Stimulated activated naive CD8-positive, alpha-beta T cell treated with anti-CD3 and anti-CD28 coated beads, Interleukin-15, amount 100 ng/mL, for 72 hours (primary cell): ENCODE data around the gene AKAP7.
"Not testable (repeated sequence)": the region's sequence is repeated elsewhere in the genome, so short reads cannot be mapped to it uniquely, and the experiment has no call there.

Experiments used
- ATAC-seq: fragments of 150-1000 bp; cut with Tn5 transposase; 2 replicates; pipeline ENCODE4 v1.10.0; 2021; ENCODE audit warnings: mild to moderate bottlenecking, moderate library complexity
- DNase-seq, 2 donors: peaks; one replicate each; pipeline ENCODE4 v3.0.0; 2021 to 2022
- H3K27ac Mint-ChIP-seq, 2 donors: one replicate each; pipeline ENCODE4 v1.8.0; 2022; ENCODE audit warnings: mild to moderate bottlenecking in 2 of 2, mixed read lengths in 2 of 2, moderate library complexity in 2 of 2
- H3K27me3 Mint-ChIP-seq: one replicate; pipeline ENCODE4 v1.8.0; 2022; ENCODE audit warnings: mixed read lengths
- H3K4me1 Mint-ChIP-seq: one replicate; pipeline ENCODE4 v1.8.0; 2022; ENCODE audit warnings: mild to moderate bottlenecking, mixed read lengths
- H3K4me3 Mint-ChIP-seq, 2 donors: one replicate each; pipeline ENCODE4 v1.8.0; 2022; ENCODE audit warnings: mild to moderate bottlenecking in 2 of 2, mixed read lengths in 2 of 2, moderate library complexity in 1 of 2
- H3K9me3 Mint-ChIP-seq, 2 donors: one replicate each; pipeline ENCODE4 v1.8.0; 2022; ENCODE audit warnings: mixed read lengths in 2 of 2

The AKAP7 gene

GRCh38 chr6:131314838-131315237 is 179.6 kb downstream of the AKAP7 start:
- no peak for DNase-seq
- H3K27me3 Mint-ChIP-seq, result no peaks in the 10 kb centered on the region
- peaks cover 5% of the 10 kb centered on the region for H3K4me1 Mint-ChIP-seq
- no peak overlapping the region for H3K27ac Mint-ChIP-seq
- H3K4me3 Mint-ChIP-seq, result no peak overlapping the region
- no peak for ATAC-seq
- peaks cover 6 to 31% of the 10 kb centered on the region in 2 donors for H3K9me3 Mint-ChIP-seq

- Mint-ChIP-seq H3K9me3 (peaks cover 6 to 31% of the 10 kb centered on the region in 2 donors), H3K4me3 (no peak overlapping the region), H3K4me1 (peaks cover 5% of the 10 kb centered on the region), H3K27me3 (no peaks in the 10 kb centered on the region), H3K27ac (peak overlapping the region in 1 of 2 donors; percentile 5)
- no peak for DNase-seq
- peak; percentile 39 for ATAC-seq
Observed at GRCh38 chr6:131316654-131317053, 181.4 kb downstream of the AKAP7 start.

GRCh38 chr6:131317516-131317915 is 182.2 kb downstream of the AKAP7 start:
- Mint-ChIP-seq H3K4me1 (peaks cover 5% of the 10 kb centered on the region), H3K27me3 (no peaks in the 10 kb centered on the region), H3K9me3 (peaks cover 6 to 31% of the 10 kb centered on the region in 2 donors), H3K4me3 (no peak overlapping the region), H3K27ac (no peak overlapping the region)
- ATAC-seq (no peak), DNase-seq (no peak)

- Mint-ChIP-seq H3K27me3 (no peaks in the 10 kb centered on the region), H3K4me3 (no peak overlapping the region), H3K9me3 (peaks cover 5 to 10% of the 10 kb centered on the region in 2 donors)
Observed at GRCh38 chr6:131321589-131321988, 186.3 kb downstream of the AKAP7 start.

GRCh38 chr6:131322125-131322524 is 186.9 kb downstream of the AKAP7 start:
- no peak for ATAC-seq
- H3K27ac Mint-ChIP-seq, result no peak overlapping the region

More at GRCh38 chr6:131321589-131321988, 186.3 kb downstream of the AKAP7 start:
- DNase-seq, result no peak
- Mint-ChIP-seq H3K4me1 (peaks cover 4% of the 10 kb centered on the region), H3K27ac (no peak overlapping the region)
- no peak for ATAC-seq

GRCh38 chr6:131325669-131326068 is 190.4 kb downstream of the AKAP7 start:
- H3K9me3 Mint-ChIP-seq, ATAC-seq, H3K27me3 Mint-ChIP-seq, H3K4me3 Mint-ChIP-seq, DNase-seq, H3K4me1 Mint-ChIP-seq, H3K27ac Mint-ChIP-seq: not testable (repeated sequence)

More at GRCh38 chr6:131322125-131322524, 186.9 kb downstream of the AKAP7 start:
- Mint-ChIP-seq H3K4me3 (no peak overlapping the region), H3K9me3 (peaks cover 0 to 5% of the 10 kb centered on the region in 2 donors), H3K27me3 (no peaks in the 10 kb centered on the region), H3K4me1 (no peaks in the 10 kb centered on the region)
- no peak for DNase-seq

DNA sequence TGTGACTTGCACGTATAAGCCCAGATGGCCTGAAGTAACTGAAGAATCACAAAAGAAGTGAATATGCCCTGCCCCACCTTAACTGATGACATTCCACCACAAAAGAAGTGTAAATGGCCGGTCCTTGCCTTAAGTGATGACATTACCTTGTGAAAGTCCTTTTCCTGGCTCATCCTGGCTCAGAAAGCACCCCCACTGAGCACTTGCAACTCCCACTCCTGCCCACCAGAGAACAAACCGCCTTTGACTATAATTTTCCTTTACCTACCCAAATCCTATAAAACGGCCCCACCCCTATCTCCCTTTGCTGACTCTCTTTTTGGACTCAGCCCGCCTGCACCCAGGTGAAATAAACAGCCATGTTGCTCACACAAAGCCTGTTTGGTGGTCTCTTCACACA is 193.5 kb downstream of the AKAP7 start:
- not testable (repeated sequence) for DNase-seq, H3K4me1 Mint-ChIP-seq, H3K4me3 Mint-ChIP-seq, H3K27ac Mint-ChIP-seq, H3K27me3 Mint-ChIP-seq, ATAC-seq, H3K9me3 Mint-ChIP-seq

DNA sequence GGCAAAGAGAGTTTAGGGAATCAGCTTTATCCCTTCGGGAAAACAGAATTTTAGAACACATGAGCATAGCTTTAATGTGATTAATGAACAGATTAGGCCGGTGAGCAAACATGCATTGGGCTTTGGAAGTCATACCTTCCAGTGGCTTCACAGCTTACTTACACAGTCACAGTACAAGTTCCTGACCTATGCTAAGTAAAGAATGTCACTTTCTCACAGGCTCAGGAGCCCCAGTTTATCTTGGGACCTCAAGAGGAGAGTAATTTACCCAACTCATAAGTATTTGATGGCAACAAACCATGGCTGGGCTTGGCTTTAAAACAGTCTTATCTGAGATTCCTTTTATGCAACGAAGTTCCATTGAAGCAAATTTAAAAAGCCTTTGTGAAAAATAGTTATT is 195.9 kb downstream of the AKAP7 start:
- no peaks in the 10 kb centered on the region for H3K4me1 Mint-ChIP-seq
- no peak overlapping the region for H3K4me3 Mint-ChIP-seq
- H3K27ac Mint-ChIP-seq, result no peak overlapping the region
- no peaks in the 10 kb centered on the region for H3K9me3 Mint-ChIP-seq
- ATAC-seq, result no peak
- DNase-seq, result no peak
- H3K27me3 Mint-ChIP-seq, result no peaks in the 10 kb centered on the region

DNA sequence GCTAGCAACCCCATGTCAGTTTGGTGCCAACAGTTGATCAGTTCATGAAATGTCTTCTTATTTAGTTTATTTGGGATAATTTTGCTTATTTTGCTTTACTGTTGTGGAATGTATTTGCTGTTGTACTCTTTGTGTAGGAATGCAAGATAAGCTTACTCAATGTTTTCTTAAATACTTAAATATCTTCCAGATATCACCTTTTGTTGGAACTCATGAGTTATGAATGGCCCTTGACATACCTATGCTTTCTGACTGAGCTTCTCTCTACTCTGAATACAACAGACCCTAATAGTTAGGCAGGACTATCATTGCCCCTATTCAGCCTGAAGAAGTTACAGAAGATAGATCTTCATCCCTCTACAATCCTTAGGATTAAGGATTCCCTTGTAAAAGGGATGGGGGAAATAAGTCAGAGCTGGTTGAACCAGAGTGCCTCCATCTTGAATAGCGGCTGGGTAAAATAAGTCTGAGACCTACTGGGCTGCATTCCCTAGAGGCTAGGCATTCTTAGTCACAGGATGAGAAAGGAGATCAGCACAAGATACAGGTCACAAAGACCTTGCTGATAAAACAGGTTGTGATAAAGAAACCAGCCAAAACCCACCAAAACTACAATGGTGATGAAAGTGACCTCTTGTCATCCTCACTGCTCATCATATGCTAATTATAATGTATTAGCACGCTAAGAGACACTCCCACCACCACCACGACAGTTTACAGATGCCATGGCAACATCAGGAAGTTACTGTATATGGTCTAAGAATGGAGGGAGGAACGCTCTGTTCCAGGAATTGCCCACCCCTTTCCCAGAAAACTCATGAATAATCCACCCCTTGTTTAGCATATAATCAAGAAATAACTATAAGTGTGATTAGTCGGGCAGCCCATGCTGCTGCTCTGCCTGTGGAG is 196.9 kb downstream of the AKAP7 start:
- Mint-ChIP-seq H3K4me1 (no peaks in the 10 kb centered on the region), H3K27ac (peak overlapping the region in 1 of 2 donors; percentile 19), H3K9me3 (no peaks in the 10 kb centered on the region), H3K27me3 (no peaks in the 10 kb centered on the region), H3K4me3 (no peak overlapping the region)
- DNase-seq, result no peak
- no peak for ATAC-seq
